Immature natural killer cell (primary cell): Measurements from ENCODE around the gene RRP9. TPM values are rescaled to one million over a fixed set of nuclear protein-coding genes. Genes with fewer than 3 reads are reported as not detected.
"Not testable (repeated sequence)": the region's sequence is repeated elsewhere in the genome, so short reads cannot be mapped to it uniquely, and the experiment has no call there.

Source experiments
- DNase-seq, 3 donors: peaks; one replicate each; pipeline ENCODE4 v3.0.0; 2022; ENCODE audit warnings: mixed read lengths in 1 of 3
- H3K27ac Mint-ChIP-seq, 6 donors: one replicate each; pipeline ENCODE4 v1.8.0; 2020; ENCODE audit warnings: mixed read lengths in 6 of 6, mild to moderate bottlenecking in 5 of 6, inconsistent platforms in 4 of 6, moderate library complexity in 3 of 6
- H3K27me3 Mint-ChIP-seq, 3 donors: one replicate each; pipeline ENCODE4 v1.8.0; 2020 to 2021; ENCODE audit warnings: low read depth in 3 of 3, mild to moderate bottlenecking in 3 of 3, mixed read lengths in 3 of 3, moderate library complexity in 3 of 3, inconsistent platforms in 1 of 3
- H3K36me3 Mint-ChIP-seq, 3 donors: one replicate each; pipeline ENCODE4 v1.8.0; 2020; ENCODE audit warnings: mixed read lengths in 3 of 3, inconsistent platforms in 2 of 3, mild to moderate bottlenecking in 2 of 3
- H3K4me1 Mint-ChIP-seq, 2 donors: one replicate each; pipeline ENCODE4 v1.8.0; 2020; ENCODE audit warnings: inconsistent platforms in 2 of 2, mild to moderate bottlenecking in 2 of 2, mixed read lengths in 2 of 2, moderate library complexity in 1 of 2
- H3K4me3 Mint-ChIP-seq, 5 donors: one replicate each; pipeline ENCODE4 v1.8.0; 2020; ENCODE audit warnings: mild to moderate bottlenecking in 5 of 5, mixed read lengths in 5 of 5, inconsistent platforms in 3 of 5, moderate library complexity in 3 of 5
- H3K9me3 Mint-ChIP-seq, 6 donors: one replicate each; pipeline ENCODE4 v1.8.0; 2020; ENCODE audit warnings: mild to moderate bottlenecking in 6 of 6, mixed read lengths in 6 of 6, inconsistent platforms in 4 of 6, moderate library complexity in 3 of 6
- polyA plus RNA-seq, 3 donors: library from polyadenylated mRNA; unstranded; fragments of 300-500 nt; fragmentation: Illumina TruSeq; gene quantifications; one replicate each; pipeline ENCODE4 v1.2.3, GENCODE V29; 2021

RRP9 gene
- polyA plus RNA-seq, 3 donors from 2014 or later, result 15.5 to 22.5 (median 21.2) TPM

DNA sequence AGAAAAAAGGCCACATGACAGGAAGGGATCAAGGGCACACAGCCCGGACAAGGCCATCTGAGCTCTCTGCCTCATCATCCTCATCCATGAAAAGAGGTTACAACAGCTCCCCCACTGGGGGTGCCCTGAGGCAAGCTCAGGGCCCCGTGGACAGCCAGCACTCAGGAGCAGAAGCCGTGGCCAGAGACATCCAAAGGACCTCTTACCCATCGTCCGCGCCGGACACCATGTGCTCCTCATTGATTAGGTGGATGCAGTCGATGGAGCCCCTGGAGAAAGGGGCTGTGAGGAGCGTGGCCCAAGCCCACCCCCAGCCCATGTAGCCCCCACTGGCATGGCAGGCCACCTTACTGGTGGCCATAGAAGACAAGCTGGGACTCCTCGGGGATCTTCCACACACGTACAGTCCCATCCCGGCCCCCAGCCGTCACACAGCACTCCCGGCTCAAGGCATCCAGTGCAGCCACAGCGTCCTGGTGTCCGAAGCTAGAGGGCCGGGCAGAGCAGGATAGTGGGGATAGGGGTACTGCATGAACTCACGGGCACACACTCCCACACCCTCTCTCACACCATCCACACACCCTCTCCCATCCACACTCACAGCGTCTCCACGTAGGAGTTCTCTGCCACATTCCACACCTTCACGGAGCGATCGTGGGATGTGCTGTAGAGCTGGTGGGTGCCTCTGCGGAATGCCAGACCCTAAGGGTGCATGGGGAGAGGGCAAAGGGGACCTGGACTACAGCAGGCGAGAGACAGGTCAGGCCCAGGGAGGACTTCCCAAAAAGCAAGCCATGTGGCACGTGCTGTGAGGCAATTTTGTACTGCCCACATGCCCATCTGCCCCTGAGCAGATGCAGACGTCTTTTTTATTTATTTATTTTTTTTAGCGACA is 6.5 kb downstream of the RRP9 start:
- H3K27ac Mint-ChIP-seq, result no peak overlapping the region
- no peak for DNase-seq
- H3K9me3 Mint-ChIP-seq, result peaks cover 0 to 2% (median 0%) of the 10 kb centered on the region in 6 donors
- no peak overlapping the region for H3K4me3 Mint-ChIP-seq
- peaks cover 7% of the 10 kb centered on the region in 2 donors for H3K4me1 Mint-ChIP-seq
- no peaks in the 10 kb centered on the region for H3K27me3 Mint-ChIP-seq
- peaks cover 0 to 26% (median 4%) of the 10 kb centered on the region in 3 donors for H3K36me3 Mint-ChIP-seq

DNA sequence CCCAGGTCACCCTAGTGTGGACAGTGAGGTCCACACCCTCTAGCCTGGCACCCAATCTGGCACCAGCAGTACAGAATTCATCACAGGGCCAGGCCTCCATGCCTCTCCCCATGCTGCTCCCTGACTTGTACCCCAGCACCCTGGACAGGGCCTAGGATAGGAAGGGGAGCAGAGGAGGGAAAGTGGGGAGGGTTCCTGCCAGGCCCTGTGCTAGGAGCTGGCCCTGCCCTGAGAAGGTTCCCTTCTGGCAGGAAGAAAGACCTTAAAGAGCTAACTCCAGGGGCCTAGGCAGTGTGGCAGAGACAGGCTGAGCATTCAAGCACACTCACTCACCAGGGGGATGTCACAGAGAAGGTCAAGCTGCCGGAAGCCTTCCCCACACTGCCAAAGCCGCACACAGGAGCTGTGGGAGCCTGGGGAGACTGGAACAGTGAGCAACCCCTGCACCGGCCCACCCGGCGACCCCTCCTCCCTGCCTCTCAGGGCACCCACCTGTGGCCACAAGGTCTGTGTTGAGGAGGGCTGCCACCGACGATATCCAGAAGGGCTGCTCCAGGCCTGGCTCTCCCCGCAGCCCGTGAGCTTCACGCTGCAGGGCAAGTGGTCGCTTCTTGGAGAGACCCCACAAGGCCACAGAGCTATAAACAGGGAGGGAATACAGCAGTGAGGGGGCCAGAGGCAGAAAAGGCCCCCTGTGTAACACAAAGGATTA is 7.4 kb downstream of the RRP9 start:
- DNase-seq, result no peak
- no peak overlapping the region for H3K27ac Mint-ChIP-seq
- peaks cover 2 to 3% of the 10 kb centered on the region in 2 donors for H3K4me1 Mint-ChIP-seq
- H3K36me3 Mint-ChIP-seq, result peaks cover 0 to 26% (median 4%) of the 10 kb centered on the region in 3 donors
- H3K27me3 Mint-ChIP-seq, result no peaks in the 10 kb centered on the region
- H3K4me3 Mint-ChIP-seq, result no peak overlapping the region
- H3K9me3 Mint-ChIP-seq, result peaks cover 0 to 2% (median 0%) of the 10 kb centered on the region in 6 donors

DNA sequence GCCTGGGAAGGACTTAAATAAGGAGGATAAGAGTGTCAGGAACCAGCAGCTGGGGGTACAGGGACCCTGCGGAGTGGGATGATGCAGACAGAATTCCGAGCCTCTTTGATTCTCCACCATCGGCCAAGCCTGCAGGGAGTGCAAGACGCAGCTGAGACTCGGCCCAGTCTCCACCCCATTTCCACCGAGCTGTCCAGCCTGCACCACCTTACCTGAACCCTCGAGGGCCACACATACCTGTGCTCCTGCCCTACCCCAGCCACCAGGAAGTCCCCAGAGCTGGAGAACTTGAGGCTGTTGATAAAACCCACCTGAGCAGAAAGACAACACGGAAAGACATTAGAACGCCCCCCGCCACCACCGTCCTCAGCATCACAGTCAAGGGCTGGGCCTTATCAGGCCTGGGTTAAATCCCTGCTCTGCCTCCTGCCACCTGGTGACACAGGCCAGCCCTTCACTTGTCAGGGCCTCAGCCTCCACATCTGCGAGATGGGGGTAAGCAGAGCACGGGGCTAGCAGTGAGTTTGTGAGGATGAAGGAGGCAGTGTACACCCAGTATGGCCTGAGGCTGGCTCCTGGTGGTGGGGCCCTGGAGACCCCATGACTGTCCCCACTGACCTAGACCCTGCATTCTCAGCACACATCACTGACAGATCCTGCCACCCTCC is 8.1 kb downstream of the RRP9 start:
- Mint-ChIP-seq H3K27ac (no peak overlapping the region), H3K36me3 (peaks cover 0 to 26% (median 4%) of the 10 kb centered on the region in 3 donors), H3K9me3 (peaks cover 0 to 2% (median 0%) of the 10 kb centered on the region in 6 donors), H3K27me3 (no peaks in the 10 kb centered on the region), H3K4me1 (no peaks in the 10 kb centered on the region), H3K4me3 (no peak overlapping the region)
- DNase-seq, result no peak

DNA sequence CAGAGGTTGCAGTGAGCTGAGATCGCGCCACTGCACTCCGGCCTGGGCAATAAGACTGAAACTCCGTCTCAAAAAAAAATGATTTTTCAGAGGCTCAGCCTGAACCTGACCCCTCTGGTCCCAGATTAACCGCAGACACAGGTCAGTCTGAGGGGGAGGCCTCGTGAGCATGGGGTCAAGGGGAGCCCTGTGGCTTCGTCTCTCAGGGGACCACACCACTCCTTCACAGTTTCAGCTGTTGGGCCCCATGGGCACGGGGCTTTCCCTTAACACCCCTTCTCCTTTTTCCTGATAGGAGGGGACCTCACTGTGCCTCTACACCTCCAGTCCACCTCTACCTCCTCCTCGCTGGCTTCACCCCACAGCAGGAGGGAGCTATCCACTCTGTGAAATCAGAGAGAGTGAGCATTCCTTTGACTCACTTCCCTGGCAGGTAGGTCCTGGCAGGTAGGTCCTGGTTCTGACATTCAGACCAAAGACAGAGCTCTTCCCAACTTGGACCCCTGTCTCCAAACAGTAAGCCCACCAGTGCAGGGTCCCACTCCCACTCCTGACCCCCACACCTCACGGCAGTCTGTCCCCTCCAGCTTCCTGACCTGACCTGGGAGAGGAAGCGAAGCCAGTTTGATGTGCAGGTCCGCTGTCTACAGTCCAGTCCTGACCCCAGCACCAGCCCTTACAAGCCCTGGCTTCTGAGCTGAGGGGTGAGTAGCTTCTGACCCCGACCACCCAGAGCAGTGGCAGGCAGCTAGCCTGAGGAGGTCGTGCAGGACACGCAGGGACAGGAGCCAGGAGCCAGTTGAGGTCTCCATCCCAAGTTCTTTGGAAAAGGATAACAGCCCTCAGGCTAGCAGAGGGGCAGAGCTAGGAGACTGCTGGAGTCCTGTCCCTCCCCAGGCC is 9.0 kb downstream of the RRP9 start:
- DNase-seq, result no peak
- Mint-ChIP-seq H3K9me3 (peaks cover 0 to 2% (median 0%) of the 10 kb centered on the region in 6 donors), H3K4me1 (no peaks in the 10 kb centered on the region), H3K27ac (no peak overlapping the region), H3K4me3 (no peak overlapping the region), H3K27me3 (peaks cover 0 to 3% (median 0%) of the 10 kb centered on the region in 3 donors), H3K36me3 (peaks cover 0 to 26% (median 4%) of the 10 kb centered on the region in 3 donors)

DNA sequence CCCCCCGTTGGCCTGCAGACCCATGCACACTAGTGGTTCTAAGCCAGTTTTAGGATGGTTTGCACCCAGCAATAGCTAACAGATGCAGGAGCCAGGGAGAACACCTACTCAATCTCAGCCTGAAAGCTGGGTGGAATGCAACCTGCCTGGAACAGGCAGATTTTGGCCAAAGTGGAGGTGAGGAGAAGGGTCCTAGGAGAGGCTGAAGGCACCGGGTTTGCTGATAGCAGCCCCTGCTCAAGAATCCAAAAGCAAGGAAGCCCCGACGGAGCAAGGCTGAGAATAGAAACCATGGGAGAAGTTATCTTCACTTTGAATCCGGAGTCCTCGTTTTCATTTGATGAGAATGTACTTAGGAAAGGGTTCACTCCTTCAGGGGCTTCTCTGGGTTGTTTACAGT is 9.9 kb downstream of the RRP9 start:
- no peak for DNase-seq
- H3K27me3 Mint-ChIP-seq, result peaks cover 0 to 3% (median 0%) of the 10 kb centered on the region in 3 donors
- H3K4me3 Mint-ChIP-seq, result no peak overlapping the region
- H3K27ac Mint-ChIP-seq, result no peak overlapping the region
- H3K36me3 Mint-ChIP-seq, result peaks cover 0 to 18% (median 2%) of the 10 kb centered on the region in 3 donors
- no peaks in the 10 kb centered on the region for H3K4me1 Mint-ChIP-seq
- peaks cover 0 to 2% (median 0%) of the 10 kb centered on the region in 6 donors for H3K9me3 Mint-ChIP-seq

DNA sequence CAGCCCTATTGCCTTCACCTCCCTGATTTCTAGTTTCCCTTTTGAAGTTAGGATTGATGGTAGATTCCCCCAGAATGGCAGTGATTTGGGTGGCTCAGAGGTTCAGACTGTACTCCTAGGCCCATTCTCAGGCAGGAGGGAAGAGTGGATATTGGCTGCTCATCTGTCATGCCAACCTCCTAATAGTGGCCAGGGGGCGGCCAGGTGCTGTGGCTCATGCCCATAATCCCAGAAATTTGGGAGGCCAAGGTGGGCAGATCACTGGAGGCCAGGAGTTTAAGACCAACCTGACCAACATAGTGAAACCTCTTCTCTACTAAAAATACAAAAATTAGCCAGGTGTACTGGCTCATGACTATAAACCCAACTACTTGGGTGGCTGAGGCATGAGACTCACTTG is 11.3 kb downstream of the RRP9 start:
- Mint-ChIP-seq H3K27ac (no peak overlapping the region), H3K4me3 (no peak overlapping the region), H3K27me3 (peaks cover 0 to 3% (median 0%) of the 10 kb centered on the region in 3 donors), H3K4me1 (no peaks in the 10 kb centered on the region), H3K9me3 (peaks cover 0 to 2% (median 0%) of the 10 kb centered on the region in 6 donors), H3K36me3 (peaks cover 0 to 12% (median 0%) of the 10 kb centered on the region in 3 donors)
- DNase-seq, result no peak

DNA sequence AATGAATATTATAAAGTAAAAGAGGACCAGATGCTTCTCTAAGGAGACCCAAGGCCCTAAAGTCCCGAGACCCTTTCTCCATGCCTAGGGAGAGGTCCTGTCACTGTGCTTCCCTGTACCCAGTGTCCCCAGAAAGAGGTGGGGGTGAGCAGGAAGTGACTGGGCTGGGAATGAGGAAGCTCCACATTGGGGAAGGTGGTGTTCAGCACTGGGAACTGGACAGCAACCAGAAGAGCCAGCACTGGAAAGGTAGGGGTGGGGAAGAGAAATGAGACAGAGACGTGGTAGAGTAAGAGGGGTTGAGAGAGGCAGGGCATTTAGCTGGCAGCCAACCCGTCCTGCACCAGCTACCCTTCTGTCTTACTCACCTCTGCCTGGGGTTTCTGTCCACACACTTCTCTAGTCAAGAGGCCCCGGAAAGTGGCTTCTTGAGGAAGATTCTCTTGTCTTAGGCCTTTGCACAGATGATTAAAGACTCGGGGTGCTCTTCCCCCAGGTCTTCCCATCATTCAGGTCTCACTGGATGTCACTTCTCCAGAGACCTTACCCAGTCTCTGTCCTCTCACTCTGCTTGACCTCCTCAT is 12.2 kb downstream of the RRP9 start:
- Mint-ChIP-seq H3K36me3 (peaks cover 0 to 9% (median 0%) of the 10 kb centered on the region in 3 donors), H3K27me3 (peaks cover 0 to 3% (median 0%) of the 10 kb centered on the region in 3 donors), H3K4me3 (no peak overlapping the region), H3K4me1 (no peaks in the 10 kb centered on the region), H3K27ac (no peak overlapping the region), H3K9me3 (peaks cover 0 to 2% (median 0%) of the 10 kb centered on the region in 6 donors)
- DNase-seq, result no peak

DNA sequence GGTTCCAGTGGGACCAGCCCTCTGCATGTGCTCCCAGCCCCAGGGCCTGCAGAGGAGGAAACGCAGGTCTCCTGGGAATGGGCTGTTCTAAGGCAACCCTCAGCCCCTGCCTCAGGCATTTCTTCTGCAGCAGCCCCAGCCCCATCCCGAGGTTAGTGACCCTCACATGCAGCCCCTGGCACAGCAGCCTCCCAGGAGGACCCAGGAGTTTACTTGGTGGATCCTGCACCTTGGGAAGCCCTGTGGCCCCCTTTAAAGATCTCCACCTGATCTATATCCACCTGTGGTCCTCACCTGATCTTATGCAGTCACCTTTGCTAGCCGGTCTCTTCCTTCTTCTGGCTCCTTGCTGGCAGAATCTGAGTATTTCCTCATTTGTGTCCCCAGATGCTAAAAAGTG is 12.7 kb downstream of the RRP9 start:
- not testable (repeated sequence) for H3K4me3 Mint-ChIP-seq, H3K9me3 Mint-ChIP-seq, H3K27ac Mint-ChIP-seq, H3K36me3 Mint-ChIP-seq, DNase-seq, H3K4me1 Mint-ChIP-seq, H3K27me3 Mint-ChIP-seq

DNA sequence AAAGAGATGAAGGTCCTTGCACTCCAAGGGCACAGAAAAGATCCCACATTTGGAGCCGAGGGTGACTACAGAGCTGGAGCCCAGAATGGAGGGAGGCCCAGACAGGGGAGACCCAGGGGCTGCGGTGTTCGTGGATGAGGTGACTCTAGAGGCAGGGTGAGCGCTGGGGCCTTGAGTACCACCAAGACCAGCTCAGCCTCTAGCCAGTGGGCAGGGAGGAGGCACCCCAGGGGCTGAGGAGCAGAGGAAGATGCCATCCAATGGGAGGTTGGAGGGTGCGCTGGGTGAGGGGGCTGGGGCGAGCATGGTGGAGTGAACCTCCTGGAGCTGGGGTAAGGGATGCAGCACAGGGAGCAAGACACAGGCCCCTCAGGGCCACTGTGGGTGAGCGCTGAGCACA is 13.3 kb downstream of the RRP9 start:
- Mint-ChIP-seq H3K9me3 (peaks cover 0 to 2% (median 0%) of the 10 kb centered on the region in 6 donors), H3K36me3 (peaks cover 0 to 3% (median 0%) of the 10 kb centered on the region in 3 donors), H3K4me1 (no peaks in the 10 kb centered on the region), H3K27me3 (peaks cover 0 to 3% (median 0%) of the 10 kb centered on the region in 3 donors), H3K27ac (no peak overlapping the region), H3K4me3 (no peak overlapping the region)
- DNase-seq, result no peak

DNA sequence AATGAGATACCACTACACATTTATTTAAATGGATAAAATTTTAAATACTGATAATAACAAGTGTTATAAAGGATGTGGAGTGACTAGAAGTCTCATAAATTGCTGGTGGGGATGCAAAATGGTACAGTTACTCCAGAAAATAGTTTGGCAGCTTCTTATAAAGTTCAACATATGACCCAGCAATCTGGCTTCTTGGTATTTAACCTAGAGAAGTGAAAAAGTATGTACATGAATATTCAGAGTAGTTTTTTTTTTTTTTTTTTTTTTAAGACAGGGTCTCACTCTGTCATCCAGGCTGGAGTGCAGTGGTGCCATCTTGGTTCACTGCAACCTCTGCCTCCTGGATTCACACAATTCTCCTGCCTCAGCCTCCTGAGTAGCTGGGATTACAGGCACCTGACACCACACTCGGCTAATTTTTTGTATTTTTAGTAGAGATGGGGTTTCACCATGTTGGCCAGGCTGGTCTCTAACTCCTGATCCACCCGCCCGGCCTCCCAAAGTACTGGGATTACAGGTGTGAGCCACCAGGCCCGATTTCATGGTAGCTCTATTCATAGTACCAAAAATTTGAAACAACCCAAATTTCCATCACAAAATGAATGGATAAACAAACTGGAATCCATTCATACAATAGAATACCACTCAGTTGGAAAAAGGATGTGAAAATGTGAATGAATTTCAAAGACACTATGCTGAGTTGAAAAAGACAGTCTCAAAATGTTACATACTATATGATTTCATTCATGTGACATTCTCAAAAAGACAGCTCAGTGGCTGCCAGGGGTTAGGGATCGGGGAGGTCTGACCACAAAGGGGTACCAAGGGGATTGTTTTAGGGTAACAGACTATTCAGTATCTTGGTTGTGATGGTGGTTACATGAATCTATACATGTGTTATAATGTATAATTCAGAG is 14.4 kb downstream of the RRP9 start:
- Mint-ChIP-seq H3K4me1 (no peaks in the 10 kb centered on the region), H3K27ac (no peak overlapping the region), H3K4me3 (no peak overlapping the region), H3K27me3 (peaks cover 0 to 3% (median 0%) of the 10 kb centered on the region in 3 donors), H3K9me3 (no peaks in the 10 kb centered on the region), H3K36me3 (peaks cover 0 to 3% (median 0%) of the 10 kb centered on the region in 3 donors)
- DNase-seq, result no peak

DNA sequence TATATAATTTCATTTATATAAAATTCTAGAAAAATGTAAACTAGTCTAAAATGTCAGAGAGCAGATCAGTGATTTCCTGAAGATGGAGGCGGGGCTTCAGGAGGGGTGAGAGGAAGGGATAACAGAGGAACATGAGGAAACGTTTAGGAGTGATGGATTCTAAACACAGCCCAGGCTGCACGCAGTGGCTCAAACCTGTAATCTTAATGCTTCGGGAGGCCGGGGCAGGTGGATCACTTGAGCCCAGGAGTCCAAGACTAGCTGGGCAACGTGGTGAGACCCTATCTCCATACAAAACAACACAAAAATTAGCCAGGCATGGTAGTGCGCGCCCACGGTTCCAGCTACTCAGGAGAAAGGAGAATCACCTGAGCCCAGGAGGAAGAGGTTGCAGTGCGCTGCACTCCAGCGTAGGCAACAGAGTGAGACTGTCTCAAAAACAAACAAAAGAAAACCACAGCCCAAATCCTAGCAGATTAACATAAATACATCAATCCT is 20.6 kb downstream of the RRP9 start:
- Mint-ChIP-seq H3K36me3 (no peaks in the 10 kb centered on the region), H3K9me3 (peaks cover 0 to 2% (median 0%) of the 10 kb centered on the region in 6 donors), H3K27me3 (peaks cover 0 to 9% (median 9%) of the 10 kb centered on the region in 3 donors), H3K4me1 (no peaks in the 10 kb centered on the region), H3K4me3 (no peak overlapping the region), H3K27ac (no peak overlapping the region)
- no peak for DNase-seq

DNA sequence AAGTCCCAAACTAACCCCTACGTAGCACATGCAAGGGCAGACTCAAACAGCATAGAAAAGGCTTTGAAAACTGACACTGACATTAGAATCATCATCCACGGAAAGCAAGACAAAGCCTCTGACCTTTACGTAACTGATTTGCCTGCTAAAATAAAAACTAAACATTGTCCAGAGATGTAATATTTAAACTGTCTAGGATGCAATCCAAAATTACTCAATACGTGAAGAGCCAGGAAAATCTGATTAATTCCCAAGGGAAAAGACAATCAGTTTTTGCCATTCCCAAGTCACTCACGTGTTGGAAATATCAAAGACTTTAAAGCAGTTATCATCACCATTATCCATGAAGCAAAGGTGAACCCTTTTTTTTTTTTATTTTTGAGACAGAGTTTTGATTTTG is 25.3 kb downstream of the RRP9 start:
- H3K9me3 Mint-ChIP-seq, result peaks cover 0 to 2% (median 0%) of the 10 kb centered on the region in 6 donors
- peaks cover 1 to 14% (median 11%) of the 10 kb centered on the region in 3 donors for H3K27me3 Mint-ChIP-seq
- no peak overlapping the region for H3K27ac Mint-ChIP-seq
- no peaks in the 10 kb centered on the region for H3K4me1 Mint-ChIP-seq
- no peak for DNase-seq
- H3K4me3 Mint-ChIP-seq, result no peak overlapping the region
- H3K36me3 Mint-ChIP-seq, result no peaks in the 10 kb centered on the region
